ENCODE measurements around the gene ARRDC3. TPM values are rescaled to one million over a fixed set of nuclear protein-coding genes. Genes with fewer than 3 reads are reported as not detected.

Gene ARRDC3
- total and polyA plus RNA-seq, 2 experiments from 2014 or later: 11.9 to 16.5 TPM

GRCh38 chr5:91380491-91381238 lies 2.5 kb downstream of the ARRDC3 start:
- H3K27me3 ChIP-seq (ENCODE audit: insufficient read depth): no peaks in the 10 kb centered on the region
- H3K4me3 Mint-ChIP-seq: peak overlapping the region; percentile 90
- no peaks in the 10 kb centered on the region for H3K36me3 ChIP-seq (ENCODE audit: insufficient read depth)
- TF ChIP-seq CREB1 (CRISPR knock-in tag; IDR thresholded peaks at IDR 0.05; ENCODE audit: low read depth) (0 out of 2 replicates have a peak, but pooled peaks have one; percentile 40), POLR2AphosphoS5 (IDR thresholded peaks at IDR 0.05; ENCODE audit: low read depth) (peak; percentile 59), ZNF114 (CRISPR knock-in tag; IDR thresholded peaks at IDR 0.05) (no peak)
- H3F3A ChIP-seq (replicated peaks; ENCODE audit: low read depth): no peaks in the 10 kb centered on the region
- H3K4me2 ChIP-seq: peak overlapping the region; percentile 81
- H3K4me3 ChIP-seq: peak overlapping the region; percentile 69
- peaks cover 16% of the 10 kb centered on the region for H3K4me1 Mint-ChIP-seq
- peak overlapping the region; percentile 99 for H3K27ac ChIP-seq (ENCODE audit: low read depth)
- H2AFZ ChIP-seq: no peak overlapping the region
- H3K36me3 Mint-ChIP-seq (ENCODE audit: low read depth): peaks cover 34% of the 10 kb centered on the region; the same call in 2 of the 3 replicates
- H3K79me2 ChIP-seq (replicated peaks; ENCODE audit: insufficient read depth): peaks cover 10% of the 10 kb centered on the region
- H3K9me2 ChIP-seq (ENCODE audit: insufficient read depth): no peaks in the 10 kb centered on the region
- no peaks in the 10 kb centered on the region for H3K9me3 Mint-ChIP-seq
- ATAC-seq: peak; percentile 69
- H3K27ac Mint-ChIP-seq: peak overlapping the region; percentile 99
- DNase-seq (ENCODE audit: low spot score): peak; percentile 98
- H4K20me1 ChIP-seq (replicated peaks; ENCODE audit: insufficient read depth): no peaks in the 10 kb centered on the region
- peaks cover 12% of the 10 kb centered on the region; the same call in 1 of the 2 replicates for H3K4me1 ChIP-seq (ENCODE audit: insufficient read depth)
- H3K27me3 Mint-ChIP-seq (ENCODE audit: insufficient read depth, low read depth, poor library complexity): peaks cover 25% of the 10 kb centered on the region

GRCh38 chr5:91379914-91380490 lies 3.1 kb downstream of the ARRDC3 start:
- TF ChIP-seq EZH2phosphoT487 (IDR thresholded peaks at IDR 0.05; ENCODE audit: unreplicated experiment): no peak
- TF ChIP-seq ZNF462 (CRISPR knock-in tag; IDR thresholded peaks at IDR 0.05): no peak
- TF ChIP-seq POLR2AphosphoS5 (IDR thresholded peaks at IDR 0.05; ENCODE audit: low read depth): peak; percentile 65
- TF ChIP-seq ZNF331 (CRISPR knock-in tag; IDR thresholded peaks at IDR 0.05; ENCODE audit: low read depth): no peak
- TF ChIP-seq CREB1 (CRISPR knock-in tag; IDR thresholded peaks at IDR 0.05; ENCODE audit: low read depth): peak; percentile 59
- TF ChIP-seq STAT1 (IDR thresholded peaks at IDR 0.05; ENCODE audit: unreplicated experiment): no peak

More at GRCh38 chr5:91379914-91380490, 3.1 kb downstream of the ARRDC3 start:
- Mint-ChIP-seq H3K4me3 (peak overlapping the region; percentile 90), H3K27me3 (ENCODE audit: insufficient read depth, low read depth, poor library complexity) (peaks cover 25% of the 10 kb centered on the region), H3K27ac (peak overlapping the region; percentile 100), H3K9me3 (no peaks in the 10 kb centered on the region), H3K36me3 (ENCODE audit: low read depth) (peaks cover 36% of the 10 kb centered on the region; the same call in 2 of the 3 replicates), H3K4me1 (peaks cover 16% of the 10 kb centered on the region)
- Histone ChIP-seq H3K4me3 (peak overlapping the region; percentile 69), H3K27ac (ENCODE audit: low read depth) (peak overlapping the region; percentile 100), H3K79me2 (replicated peaks; ENCODE audit: insufficient read depth) (peaks cover 10% of the 10 kb centered on the region), H2AFZ (no peak overlapping the region), H3F3A (replicated peaks; ENCODE audit: low read depth) (no peaks in the 10 kb centered on the region), H3K4me2 (peak overlapping the region; percentile 81), H4K20me1 (replicated peaks; ENCODE audit: insufficient read depth) (no peaks in the 10 kb centered on the region), H3K4me1 (ENCODE audit: insufficient read depth) (peaks cover 12% of the 10 kb centered on the region; the same call in 1 of the 2 replicates), H3K9me2 (ENCODE audit: insufficient read depth) (no peaks in the 10 kb centered on the region), H3K36me3 (ENCODE audit: insufficient read depth) (peaks cover 4% of the 10 kb centered on the region; the same call in 1 of the 2 replicates), H3K27me3 (ENCODE audit: insufficient read depth) (no peaks in the 10 kb centered on the region)
- DNase-seq (ENCODE audit: low spot score) (peak; percentile 97), ATAC-seq (peak; percentile 47)
